Stimulated activated CD4-positive, alpha-beta T cell treated with anti-CD3 and anti-CD28 coated beads, Interleukin-12 subunit alpha, Interleukin-12 subunit beta, amount 100 ng/mL, for 24 hours (primary cell): ENCODE data around the gene CMTM8.

Experiments used
- DNase-seq, 2 experiments: peaks; one replicate each; pipeline ENCODE4 v3.0.0-alpha.2; 2020; ENCODE audit warnings: low read depth in 2 of 2

CMTM8 gene

DNA sequence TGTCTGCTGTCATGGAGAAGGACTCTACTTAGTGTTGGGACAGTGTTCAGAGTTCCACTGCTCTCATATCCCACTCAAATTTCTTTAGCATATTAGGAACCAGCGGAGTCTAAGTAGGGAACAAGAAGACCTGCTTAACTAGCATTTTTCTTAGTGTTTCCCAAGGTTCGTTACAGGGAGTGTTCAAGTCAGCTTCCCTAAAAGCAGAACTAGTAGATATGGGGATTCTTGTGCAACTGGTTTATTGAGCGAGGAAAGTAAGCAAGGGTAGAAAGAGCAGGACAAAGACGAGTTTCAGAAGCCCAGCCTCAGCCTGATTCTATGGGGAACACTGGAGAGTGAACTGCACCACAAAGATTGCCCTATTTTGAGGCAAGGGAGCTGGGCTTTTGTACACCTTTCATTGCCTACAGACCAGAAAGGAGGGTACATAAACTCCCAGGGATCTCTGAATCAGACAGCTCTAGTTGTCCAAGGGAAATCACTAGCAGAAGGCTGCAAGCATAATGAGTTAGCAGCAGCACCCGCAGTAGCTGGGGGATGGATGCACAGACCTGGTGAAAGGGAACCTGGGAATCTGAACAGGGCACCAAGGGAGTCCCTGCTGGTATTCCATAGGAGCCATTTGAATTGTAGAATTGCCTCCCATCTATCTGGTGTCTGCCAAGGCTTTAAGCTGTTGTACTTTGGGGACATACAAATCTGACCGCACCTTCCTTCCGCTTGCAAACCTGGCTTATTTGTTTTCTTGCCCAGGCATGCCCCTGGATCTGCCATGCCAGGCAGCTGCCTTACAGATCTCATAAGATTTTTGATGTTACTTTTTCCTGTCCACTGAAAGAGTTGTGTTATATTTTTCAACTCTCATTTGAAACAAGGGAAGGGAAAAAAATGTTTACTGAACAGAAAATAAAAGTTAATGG, 168.3 kb downstream of the CMTM8 start:
- DNase-seq = no peak

GRCh38 chr3:32410367-32411246, 172.1 kb downstream of the CMTM8 start:
- DNase-seq = no peak

- no peak for DNase-seq
These were observed 173.0 kb downstream of the CMTM8 start for GRCh38 chr3:32411442-32411841.

DNA sequence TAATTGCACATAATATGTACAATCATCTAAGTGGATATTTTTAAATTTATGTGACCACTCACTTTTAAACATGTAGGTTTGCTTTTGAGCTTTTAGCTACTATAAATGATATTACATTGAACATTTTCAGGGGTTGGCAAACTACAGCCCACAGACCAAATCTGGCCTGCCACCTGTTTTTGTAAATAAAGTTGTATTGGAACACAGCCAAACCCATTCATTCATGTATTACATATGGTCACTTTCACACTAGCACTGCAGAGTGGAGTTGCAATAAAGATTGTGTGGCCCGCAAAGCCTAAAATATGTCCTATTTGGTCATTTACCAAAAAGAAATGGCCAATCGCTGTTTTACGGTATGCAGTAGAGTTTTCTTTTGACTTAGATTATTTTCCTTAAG, 174.4 kb downstream of the CMTM8 start:
- DNase-seq = no peak

DNA sequence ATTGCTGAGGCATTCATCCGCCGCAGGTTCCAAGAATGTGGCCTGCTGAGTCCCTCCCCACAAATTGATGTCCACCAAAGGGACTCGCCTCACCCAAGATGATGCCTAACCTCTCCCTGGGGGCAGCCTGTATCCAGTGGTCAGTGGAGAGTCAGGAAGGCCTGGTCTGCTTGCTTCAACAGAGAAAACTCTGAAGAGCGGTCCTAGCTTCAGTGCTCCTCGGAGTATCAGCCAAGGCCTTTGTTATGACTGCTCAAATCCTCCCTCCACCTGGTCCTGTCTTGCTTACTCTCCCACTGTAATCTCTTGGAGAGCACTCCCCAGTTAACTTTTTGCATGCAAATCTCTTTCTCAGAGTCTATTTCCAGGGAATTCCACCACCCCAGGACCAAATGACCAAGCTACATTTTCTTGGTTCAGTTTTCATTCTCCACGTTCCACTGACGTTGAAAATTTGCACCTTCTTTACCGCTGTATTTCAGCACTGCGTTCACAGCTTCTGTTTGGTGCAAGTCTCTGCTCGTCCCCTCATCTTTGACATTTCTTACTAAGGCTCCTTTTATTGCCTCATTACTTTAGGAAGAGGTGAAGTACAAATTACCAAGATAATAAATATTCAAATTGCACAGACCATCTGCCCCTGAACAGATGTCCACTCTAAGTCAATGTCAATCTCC, 175.5 kb downstream of the CMTM8 start:
- no peak for DNase-seq

GRCh38 chr3:32414522-32415202, 176.2 kb downstream of the CMTM8 start:
- no peak for DNase-seq

DNA sequence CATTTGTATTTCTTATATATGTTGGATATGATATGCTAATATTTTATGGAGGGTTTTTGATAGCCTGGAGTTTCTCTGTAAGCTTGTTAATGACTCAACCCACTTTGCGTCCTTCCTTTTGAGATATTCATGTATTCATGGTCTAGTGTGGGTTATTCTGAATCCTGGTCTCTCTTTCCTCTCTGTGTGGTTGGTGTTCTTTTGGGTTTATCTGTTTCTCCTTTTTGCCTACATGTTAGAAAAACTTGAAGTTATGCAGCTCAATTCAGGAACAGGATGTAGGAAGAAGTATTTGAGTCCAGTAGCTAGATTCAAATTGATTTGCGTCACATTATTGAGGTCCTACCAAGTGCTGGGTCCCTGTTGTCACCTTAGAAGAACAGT, 181.3 kb downstream of the CMTM8 start:
- DNase-seq = no peak
